T follicular helper cell (primary cell): ENCODE measurements around the gene VAC14.

Experiments
- DNase-seq: peaks from one replicate; pipeline ENCODE4 v3.0.0-alpha.2; 2020; ENCODE audit warnings: low read depth

VAC14 gene

DNA sequence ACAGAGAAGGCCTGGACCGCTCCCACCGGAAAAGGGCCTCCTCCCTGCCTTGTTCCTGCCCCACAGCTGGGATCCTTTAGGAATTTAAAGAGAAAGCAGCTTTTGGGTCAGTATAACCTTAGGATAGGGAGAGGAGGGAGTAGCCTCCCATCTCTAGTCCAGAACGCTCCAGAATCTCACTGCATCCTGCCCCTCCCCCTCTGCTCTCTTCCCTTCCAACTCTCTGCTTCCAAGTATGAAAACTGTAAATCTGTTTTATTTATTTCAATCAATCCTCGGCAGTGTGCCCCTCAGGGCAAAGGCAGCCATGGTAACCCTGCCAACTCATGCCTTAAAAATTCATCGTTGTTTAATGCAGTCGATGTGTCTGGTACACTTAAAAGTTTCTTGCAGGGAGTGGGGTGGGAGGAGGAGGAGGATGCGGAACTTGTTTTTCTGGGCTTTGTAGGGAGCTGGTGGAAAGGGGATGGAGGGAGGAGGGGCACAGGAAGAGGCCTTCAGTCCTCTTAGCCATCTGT is 94.0 kb downstream of the VAC14 start:
- no peak for DNase-seq

- DNase-seq = no peak
Measured at GRCh38 chr16:70705056-70705455, 95.9 kb downstream of the VAC14 start.

DNA sequence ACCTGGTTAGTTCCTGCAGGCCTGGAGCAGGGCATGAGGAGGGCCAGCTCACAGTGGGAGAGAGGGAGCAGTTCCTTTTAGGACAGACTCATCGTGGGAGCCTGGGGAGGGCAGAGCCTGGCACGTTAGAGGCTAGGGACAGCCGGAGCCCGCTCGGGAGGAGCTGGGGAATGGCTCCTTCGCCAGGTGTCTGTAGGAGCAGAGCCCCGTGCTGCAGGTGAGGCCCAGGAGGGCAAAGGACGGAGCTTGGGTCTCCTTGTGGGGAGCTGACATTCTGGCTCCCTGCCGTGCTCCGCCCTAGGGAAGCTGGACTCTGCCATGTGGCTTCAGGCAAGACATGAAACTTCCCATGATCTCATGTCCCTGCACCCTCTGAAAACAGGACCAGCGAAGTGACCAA is 96.4 kb downstream of the VAC14 start:
- no peak for DNase-seq

GRCh38 chr16:70703835-70704381 is 97.0 kb downstream of the VAC14 start:
- no peak for DNase-seq

GRCh38 chr16:70703041-70703834 is 97.7 kb downstream of the VAC14 start:
- DNase-seq = no peak

- DNase-seq = no peak
Measured at GRCh38 chr16:70702624-70703023, 98.3 kb downstream of the VAC14 start.

DNA sequence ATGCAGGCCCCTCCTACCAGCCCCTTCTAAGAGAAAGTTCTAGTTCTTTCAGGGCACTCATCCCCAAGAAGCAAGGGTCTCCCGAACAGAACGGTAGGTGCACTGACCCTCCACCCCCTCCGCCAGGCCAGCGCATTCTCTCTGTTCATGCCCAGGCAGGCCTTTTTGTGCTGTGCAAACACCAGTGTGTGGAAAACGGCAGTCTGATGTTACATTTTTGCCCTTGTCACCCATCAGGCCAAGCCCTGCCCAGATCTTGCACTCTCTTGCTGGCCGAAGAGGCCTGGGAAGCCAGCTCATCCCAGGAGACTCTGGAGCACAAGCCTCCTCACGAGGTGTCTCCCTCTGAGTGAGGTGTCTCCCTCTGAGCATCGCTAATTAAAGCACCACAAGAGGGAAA is 99.0 kb downstream of the VAC14 start:
- no peak for DNase-seq

GRCh38 chr16:70701596-70701995 is 99.4 kb downstream of the VAC14 start:
- no peak for DNase-seq

DNA sequence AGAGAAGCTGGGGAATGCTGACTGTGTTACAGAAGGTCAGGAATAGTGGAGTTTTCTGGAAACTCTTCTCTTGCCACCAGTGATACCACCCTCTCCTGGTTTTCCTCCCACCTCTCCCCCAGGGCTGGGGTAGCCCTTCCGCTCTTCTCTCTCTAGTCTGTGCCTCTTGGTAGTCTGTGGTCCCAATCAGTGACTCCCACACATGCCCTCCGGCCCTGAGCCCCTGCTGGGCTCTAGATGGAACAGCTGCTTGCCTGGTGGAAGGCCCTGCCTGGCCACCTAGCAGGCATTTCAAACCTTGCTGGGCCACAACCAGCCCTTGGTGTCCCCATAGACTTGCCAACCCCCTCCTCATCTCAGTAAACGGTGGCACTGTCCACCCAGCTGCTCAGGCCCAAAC is 99.9 kb downstream of the VAC14 start:
- DNase-seq = no peak

DNA sequence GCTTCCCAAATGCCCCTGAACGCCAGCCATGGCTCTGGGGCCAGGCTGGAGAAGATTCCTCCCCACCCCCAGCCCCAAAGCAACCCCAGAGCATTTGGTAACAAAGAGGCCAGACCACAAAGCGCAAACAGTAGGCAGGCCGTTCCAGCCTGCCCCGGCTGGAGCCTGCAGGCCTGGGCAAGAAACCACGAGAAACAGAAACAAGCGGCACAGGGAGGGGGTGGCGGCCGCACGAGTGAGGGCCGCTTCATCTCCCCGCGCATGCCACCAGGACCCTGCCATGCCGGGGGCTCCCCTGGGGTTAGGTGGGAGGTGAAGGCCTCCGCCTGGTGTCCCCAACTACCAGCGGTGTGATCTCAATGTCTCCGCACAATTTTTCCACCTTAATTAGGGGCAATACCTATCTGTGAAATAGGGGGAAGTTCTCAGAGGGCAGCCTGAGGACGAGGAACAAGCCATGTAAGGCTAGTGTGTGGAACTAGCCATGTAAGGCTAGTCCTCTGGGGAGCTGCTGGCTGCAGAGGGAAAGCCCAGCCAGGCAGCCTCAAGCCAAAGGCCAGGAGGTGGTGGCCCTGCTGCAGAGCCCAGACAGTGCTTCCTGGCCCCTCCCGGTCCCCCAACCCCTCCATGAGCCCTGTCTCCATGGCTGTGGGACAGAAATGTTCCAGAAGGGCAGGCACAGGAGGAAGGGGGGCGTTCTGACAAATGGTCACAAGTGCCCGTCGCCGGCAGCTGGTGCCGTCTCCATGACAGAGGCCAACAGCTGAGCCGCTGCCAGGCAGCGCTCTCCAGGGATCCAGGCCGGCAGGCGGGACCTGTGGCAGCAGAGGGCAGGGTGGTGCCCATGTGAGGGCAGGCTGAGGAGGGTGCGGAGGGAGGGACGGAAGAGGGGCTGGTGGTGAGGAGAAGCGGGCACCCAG is 100.6 kb downstream of the VAC14 start:
- no peak for DNase-seq

- DNase-seq = no peak
Measured at GRCh38 chr16:70699696-70700095, 101.3 kb downstream of the VAC14 start.

DNA sequence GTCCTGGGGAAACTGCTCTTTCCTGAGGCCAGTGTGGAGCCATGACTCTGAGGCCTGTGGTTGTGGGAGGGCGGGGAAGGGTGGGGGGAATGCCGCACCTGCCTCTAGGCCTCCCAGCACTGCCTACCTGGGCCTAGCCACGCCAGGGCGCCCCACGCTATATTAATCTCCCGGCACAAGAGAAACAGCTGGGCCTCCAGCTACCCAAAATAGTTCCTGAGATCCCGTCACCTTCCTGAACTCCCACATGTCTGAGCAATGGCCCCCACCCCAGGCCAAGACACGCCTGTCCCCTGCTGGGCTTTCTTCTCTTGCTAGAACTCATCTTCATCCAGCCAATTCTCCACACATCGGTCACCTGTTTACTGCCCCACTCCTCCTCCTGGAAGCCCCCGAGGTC is 102.1 kb downstream of the VAC14 start:
- no peak for DNase-seq

DNA sequence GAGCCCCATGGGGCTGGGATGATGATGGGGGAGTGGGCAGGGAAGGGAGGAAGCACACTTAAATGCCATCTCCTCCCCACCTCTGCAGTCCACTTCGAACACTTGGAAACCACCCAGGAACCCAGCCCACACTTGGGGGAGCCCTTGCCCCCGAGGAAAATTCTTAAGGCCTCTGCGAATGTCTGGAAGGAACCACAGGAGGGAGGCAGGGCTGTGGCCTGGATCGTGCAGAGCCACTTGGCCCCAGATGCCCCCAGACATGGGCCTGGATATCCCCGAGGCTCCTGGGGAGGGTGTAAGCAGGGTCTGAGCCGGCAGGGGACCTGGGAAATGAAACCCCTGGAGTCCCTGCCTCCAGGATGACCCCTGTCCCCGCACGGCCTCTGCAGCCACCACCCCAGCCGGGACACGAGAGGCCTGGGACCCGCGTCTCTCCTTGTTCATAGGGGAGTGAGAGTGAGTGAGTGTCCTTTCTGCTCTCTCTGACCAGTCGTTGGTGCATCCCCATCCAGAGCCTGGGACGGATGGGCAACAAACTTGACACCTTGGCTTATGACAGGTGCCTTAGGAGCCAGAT is 103.3 kb downstream of the VAC14 start:
- DNase-seq = no peak

DNA sequence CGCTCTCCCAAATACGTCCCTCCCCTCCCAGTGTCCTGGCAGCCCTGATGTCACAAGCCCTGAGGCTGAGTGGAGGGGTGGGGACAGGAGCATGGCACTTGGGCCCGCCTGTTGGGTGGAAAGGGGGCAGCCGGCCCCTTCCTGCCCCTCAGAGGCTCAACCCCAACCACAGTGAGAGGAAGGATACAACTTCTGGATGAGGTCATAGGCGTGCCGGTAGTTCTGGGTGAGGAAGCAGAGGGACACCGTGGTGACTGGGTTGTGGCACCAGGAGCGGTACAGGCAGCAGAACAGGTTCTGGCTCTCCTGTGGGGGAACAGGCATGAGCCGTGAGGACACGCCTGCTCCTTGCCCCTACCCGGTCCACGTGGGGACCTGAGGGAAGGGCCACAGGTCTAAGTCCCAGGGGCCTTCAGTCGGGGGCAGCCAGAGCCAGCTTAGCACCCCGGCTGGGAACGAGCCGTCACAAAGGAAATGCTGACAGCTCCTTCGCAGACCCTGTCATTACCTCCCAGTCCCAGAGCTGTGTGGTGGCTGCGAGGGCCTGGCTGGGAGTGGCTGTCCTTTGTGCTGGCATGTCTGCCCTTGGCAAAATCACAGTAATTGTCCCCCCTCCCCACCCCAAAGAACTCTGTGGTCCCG is 103.9 kb downstream of the VAC14 start:
- no peak for DNase-seq

DNA sequence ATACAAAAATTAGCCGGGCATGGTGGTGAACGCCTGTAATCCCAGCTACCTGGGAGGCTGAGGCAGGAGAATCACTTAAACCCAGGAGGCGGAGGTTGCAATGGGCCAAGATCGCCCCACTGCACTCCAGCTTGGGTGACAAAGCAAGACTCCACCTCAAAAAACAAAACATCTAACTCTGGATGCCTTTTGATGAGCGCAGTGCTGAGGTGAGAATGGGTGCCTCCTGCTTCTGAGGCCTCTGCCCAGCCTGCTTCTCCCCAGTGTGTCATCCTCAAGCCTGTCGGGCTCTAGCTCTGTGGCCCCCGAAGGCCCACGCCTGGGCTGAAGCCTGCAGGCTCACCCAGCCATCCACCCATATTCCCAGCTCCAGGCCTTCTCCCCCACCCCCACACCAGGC is 104.6 kb downstream of the VAC14 start:
- no peak for DNase-seq

DNA sequence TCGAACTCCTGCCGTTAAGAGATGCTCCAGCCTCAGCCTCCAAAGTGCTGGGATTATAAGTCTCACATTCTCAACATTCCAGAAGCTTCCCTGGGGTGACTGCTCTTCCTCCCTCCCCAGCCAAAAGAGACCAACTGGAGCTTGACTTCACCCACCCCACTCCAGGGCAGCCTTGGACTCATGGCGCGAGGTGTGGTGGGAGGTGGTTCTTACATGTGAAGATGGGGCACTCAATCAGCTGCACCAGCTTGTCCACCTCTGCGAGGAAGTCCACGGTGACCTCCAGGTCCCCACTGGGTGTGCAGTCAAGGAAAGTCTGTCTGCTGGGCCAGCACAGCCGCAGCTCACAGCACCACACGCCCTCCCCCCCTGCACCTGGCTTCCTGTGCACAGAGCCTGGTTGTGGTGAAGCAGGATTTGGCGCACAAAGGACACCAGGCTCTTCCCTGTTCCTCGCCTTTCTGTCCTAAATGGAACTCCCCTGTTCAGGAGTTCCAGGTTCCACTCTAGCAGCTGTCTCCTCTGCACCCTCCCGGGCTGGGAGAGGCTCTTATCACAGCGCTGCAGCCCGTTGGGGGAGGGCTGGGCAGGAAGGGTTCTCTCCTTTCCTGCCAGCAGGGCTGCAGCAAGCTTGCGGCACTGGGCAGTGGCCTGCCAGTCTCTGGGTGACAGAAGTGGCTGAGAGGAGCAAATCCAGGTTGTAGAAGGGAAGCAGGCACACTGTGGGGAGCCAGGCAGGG is 105.5 kb downstream of the VAC14 start:
- DNase-seq = no peak

GRCh38 chr16:70694868-70695218 is 106.1 kb downstream of the VAC14 start:
- no peak for DNase-seq

GRCh38 chr16:70694088-70694867 is 106.7 kb downstream of the VAC14 start:
- DNase-seq = no peak

- DNase-seq = no peak
Measured at GRCh38 chr16:70692873-70693671, 107.9 kb downstream of the VAC14 start.
